ENCODE measurements around the gene CCDC160.
"Not testable (repeated sequence)": the region's sequence is repeated elsewhere in the genome, so short reads cannot be mapped to it uniquely, and the experiment has no call there.

Gene CCDC160

DNA sequence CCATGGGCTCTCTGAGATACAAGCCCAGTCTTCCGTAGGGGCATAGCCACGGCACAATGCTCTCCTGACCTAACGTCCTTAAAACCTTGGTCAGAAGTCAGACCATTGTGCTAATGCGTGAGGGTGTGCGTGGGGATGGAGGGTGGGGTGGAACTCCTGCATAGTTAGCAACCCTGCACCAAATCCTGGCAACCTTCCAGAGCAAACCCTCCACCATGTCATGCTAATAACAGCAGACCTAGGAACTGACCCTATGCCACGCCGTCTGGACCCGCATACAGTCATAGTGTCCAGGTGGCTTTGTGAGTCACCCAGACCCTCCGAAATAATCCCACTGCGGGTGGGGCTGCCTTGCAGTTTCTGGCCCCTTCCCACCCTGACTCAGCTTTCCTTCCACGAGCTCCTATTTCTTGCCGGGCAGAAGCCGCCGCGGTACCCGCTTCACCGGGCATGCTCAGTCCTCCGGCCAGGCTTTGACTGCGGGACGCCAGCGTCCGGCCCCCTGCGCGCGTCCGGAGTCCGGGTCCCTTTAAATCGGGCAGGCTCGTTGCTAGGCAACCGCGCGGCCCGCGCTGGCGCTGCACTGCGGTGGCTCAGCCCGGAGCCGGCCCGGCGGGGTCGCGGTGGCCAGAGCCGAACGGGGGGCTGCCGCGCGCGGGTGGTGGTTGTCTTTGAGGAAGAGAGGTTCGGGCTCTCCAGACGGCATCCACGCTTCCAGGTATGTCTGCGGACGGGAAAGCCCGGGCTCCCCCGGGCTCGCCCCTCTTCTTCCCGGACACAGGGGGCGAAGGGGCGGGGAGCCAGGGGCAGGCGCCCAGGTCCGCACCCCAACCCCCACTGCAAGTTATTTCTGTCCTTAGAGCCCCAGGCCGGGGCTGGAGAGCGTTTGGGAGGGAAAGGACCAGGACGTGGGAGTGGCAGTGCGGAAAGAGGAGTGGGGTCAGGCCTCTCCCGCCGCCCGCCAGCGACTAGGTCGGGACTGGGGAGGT is at the start of gene CCDC160:
Gene CCDC160 (plus strand): TSS at position 557 of the 989 bp plus-strand sequence. CDS start 7,619 bp downstream, outside the sequence.
- TF ChIP-seq, protein P1, sequence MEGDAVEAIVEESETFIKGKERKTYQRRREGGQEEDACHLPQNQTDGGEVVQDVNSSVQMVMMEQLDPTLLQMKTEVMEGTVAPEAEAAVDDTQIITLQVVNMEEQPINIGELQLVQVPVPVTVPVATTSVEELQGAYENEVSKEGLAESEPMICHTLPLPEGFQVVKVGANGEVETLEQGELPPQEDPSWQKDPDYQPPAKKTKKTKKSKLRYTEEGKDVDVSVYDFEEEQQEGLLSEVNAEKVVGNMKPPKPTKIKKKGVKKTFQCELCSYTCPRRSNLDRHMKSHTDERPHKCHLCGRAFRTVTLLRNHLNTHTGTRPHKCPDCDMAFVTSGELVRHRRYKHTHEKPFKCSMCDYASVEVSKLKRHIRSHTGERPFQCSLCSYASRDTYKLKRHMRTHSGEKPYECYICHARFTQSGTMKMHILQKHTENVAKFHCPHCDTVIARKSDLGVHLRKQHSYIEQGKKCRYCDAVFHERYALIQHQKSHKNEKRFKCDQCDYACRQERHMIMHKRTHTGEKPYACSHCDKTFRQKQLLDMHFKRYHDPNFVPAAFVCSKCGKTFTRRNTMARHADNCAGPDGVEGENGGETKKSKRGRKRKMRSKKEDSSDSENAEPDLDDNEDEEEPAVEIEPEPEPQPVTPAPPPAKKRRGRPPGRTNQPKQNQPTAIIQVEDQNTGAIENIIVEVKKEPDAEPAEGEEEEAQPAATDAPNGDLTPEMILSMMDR (IDR thresholded peaks at IDR 0.05; ENCODE audit: low read depth, low read length), result no peak
- DNase-seq (ENCODE audit: extremely low read depth, low read depth), result no peak

DNA sequence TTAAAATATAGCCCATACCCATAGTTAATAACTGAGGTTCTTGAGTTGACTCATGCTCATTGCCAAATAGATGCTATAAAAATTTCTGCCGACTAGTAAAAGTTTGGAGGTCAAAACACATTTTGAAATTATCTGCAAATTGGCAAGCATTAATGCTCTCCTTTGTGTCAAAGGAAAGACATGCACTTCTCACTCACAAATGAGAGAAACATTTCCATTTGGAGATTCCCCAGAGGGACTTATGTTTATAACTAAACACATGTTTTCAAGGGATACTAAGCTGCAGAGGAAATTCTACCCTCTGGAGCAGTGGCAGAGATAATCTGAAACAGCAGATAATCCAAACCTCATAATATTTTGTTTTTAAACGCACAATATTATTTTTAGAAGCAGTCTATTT is 45.7 kb upstream of the CCDC160 start:
- no peak for DNase-seq (ENCODE audit: extremely low read depth, low read depth)
- TF ChIP-seq, protein P1 (IDR thresholded peaks at IDR 0.05; ENCODE audit: low read depth, low read length), result no peak

DNA sequence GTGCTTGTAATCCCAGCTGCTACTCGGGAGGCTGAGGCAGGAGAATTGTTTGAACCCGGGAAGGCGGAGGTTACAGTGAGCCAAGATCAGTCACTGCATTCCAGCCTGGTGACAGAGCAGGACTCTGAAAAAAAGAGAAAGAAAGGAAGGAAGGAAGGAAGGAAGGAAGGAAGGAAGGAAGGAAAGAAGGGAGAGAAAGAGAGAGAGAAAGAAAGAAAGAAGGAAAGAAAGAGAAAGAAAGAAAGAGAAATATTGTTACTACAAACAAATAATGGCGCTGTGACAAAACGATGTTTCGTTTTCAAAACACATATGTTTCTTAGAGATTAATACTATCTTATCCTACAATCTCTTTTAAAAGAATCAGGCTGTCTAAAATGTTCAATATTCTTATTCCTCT is 42.1 kb upstream of the CCDC160 start:
- no peak for DNase-seq (ENCODE audit: extremely low read depth, low read depth)
- TF ChIP-seq, protein P1 (IDR thresholded peaks at IDR 0.05; ENCODE audit: low read depth, low read length), result no peak

DNA sequence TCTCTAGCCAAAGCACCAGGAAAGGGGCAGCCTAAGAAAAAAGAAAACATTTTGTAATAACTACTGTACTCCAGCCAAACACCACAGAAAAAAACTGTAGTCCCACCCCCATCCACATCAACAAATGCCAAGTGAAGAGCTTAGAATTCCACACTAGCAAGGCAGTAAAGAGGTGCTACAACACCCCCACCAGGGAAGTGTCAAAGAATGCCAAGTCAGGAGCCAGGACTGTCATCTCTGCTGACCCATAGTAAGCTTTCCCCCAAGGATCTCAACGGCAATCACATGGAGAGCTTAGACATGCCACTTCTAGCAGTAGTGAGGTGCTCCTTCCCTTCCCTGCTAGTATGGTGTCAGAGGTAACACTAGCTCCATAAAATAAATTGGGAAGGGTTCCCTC is 34.4 kb upstream of the CCDC160 start:
- TF ChIP-seq, protein P1 (IDR thresholded peaks at IDR 0.05; ENCODE audit: low read depth, low read length), result no peak
- no peak for DNase-seq (ENCODE audit: extremely low read depth, low read depth)

DNA sequence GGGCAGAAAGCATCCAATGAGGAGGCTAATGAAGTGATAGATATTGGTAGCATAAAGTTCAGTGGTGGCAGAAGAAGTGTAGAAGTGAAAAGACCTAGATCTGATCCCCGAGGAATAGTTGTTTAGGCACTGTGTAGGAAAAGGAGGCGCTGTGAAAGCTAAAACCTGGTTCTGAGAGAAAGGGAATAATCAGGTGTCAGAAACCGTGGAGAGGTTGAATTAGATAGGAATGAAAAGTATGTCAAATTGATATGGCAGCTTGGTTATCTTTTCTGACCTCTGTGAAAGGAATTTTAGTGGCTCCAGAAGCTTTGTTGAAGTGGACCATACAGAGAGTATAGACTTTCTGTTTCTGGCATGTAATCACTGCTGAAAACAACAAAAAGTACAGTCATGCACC is 30.8 kb upstream of the CCDC160 start:
- DNase-seq (ENCODE audit: extremely low read depth, low read depth), result no peak
- TF ChIP-seq, protein P1 (IDR thresholded peaks at IDR 0.05; ENCODE audit: low read depth, low read length), result no peak

DNA sequence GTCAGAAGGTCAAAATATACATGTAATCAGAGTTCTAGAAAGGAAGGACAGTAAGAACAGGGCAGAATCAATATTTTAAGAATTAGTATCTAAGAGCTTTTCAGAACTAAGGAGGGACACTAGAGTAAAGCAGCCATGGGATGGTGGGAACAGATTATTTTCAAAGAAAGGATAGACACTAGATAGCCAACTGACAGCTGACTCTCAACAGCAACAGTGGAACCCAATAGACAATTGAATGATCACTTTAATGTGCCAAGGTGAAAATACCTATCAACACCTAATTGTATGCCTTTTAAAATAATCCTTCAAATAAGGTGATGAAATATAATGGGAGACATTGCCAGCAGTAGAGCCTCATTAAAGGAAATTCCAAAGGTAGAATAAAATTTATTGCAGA is 26.5 kb upstream of the CCDC160 start:
- DNase-seq (ENCODE audit: extremely low read depth, low read depth), result no peak
- TF ChIP-seq, protein P1 (IDR thresholded peaks at IDR 0.05; ENCODE audit: low read depth, low read length), result no peak

DNA sequence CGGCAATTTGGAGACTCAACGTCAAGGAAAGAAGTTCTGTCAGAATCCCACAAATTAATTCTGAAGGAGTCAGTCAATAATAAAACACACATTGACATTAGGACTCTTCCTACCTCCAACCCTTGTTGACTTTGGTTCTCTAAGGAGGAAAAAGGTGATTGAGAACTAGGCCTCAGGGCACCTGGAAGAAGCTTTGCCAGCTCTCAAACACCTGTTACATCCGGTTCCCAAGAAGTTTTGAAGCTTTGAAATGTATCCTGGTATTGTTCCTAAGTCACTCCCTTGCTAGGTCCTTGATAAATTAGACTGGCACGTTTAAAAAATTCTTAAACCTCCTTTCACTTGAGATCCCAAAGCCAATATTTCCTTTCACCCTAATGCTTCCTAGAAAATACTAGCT is 1.7 kb upstream of the CCDC160 start:
- DNase-seq (ENCODE audit: extremely low read depth, low read depth), result no peak
- TF ChIP-seq, protein P1 (IDR thresholded peaks at IDR 0.05; ENCODE audit: low read depth, low read length), result no peak

DNA sequence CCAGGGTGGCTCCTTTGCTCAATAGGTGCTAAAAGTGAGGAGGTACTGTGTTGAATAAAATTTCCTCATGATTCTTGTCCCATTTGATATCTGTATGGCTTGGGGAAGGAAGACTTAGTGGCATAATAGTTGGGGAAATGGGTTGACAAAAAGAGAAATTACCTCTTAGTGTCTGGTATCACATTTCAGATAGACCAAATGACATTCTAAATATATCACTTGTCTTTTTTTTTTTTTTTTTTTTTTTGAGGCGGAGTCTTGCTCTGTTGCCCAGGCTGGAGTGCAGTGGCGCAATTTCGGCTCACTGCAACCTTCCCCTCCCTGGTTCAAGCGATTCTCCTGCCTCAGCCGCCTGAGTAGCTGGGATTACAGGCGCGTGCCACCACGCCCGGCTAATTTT is 1.2 kb downstream of the CCDC160 start:
- not testable (repeated sequence) for DNase-seq (ENCODE audit: extremely low read depth, low read depth)
